Endothelial cell (in vitro differentiated cells): ENCODE measurements around the gene KAZALD1. TPM values are rescaled to one million over a fixed set of nuclear protein-coding genes. Genes with fewer than 3 reads are reported as not detected.
"Not testable (repeated sequence)": the region's sequence is repeated elsewhere in the genome, so short reads cannot be mapped to it uniquely, and the experiment has no call there.

Source experiments
- DNase-seq: peaks from one replicate; pipeline ENCODE4 v3.0.0; 2021; ENCODE audit warnings: low spot score
- H3K27ac Mint-ChIP-seq: one replicate; pipeline ENCODE4 v1.8.0; 2021; ENCODE audit warnings: mixed read lengths, inconsistent platforms; ENCODE audit not compliant: unreplicated experiment
- H3K27me3 Mint-ChIP-seq: one replicate; pipeline ENCODE4 v1.8.0; 2021; ENCODE audit warnings: mild to moderate bottlenecking, moderate library complexity, mixed read lengths, inconsistent platforms; ENCODE audit not compliant: unreplicated experiment
- H3K36me3 Mint-ChIP-seq: one replicate; pipeline ENCODE4 v1.8.0; 2021; ENCODE audit warnings: mild to moderate bottlenecking, low read depth, mixed read lengths, inconsistent platforms; ENCODE audit not compliant: unreplicated experiment
- H3K4me1 Mint-ChIP-seq: one replicate; pipeline ENCODE4 v1.8.0; 2021; ENCODE audit warnings: mild to moderate bottlenecking, mixed read lengths, inconsistent platforms; ENCODE audit not compliant: unreplicated experiment
- H3K4me3 Mint-ChIP-seq: one replicate; pipeline ENCODE4 v1.8.0; 2021; ENCODE audit warnings: mild to moderate bottlenecking, mixed read lengths, inconsistent platforms; ENCODE audit not compliant: unreplicated experiment
- H3K9me3 Mint-ChIP-seq: one replicate; pipeline ENCODE4 v1.8.0; 2021; ENCODE audit warnings: mixed read lengths, inconsistent platforms; ENCODE audit not compliant: unreplicated experiment
- total RNA-seq: library from RNA; stranded (reverse); fragmentation: NEBNext Ultra II Directional; extraction: Animal tissue kit (Norgen Biotek cat#: 25700); gene quantifications from one replicate; pipeline ENCODE4 v1.2.1, GENCODE V29; 2021; ENCODE audit not compliant: unreplicated experiment
- TF ChIP-seq, protein P1 (sequence below): fragments of 200-600 bp; sonication (generic); IDR thresholded peaks from one replicate; pipeline ENCODE4 v1.5.0; 2021; ENCODE audit warnings: antibody characterized with exemption; ENCODE audit not compliant: unreplicated experiment

Gene KAZALD1
- total RNA-seq, 1 donor from 2014 or later = 10.6 TPM

DNA sequence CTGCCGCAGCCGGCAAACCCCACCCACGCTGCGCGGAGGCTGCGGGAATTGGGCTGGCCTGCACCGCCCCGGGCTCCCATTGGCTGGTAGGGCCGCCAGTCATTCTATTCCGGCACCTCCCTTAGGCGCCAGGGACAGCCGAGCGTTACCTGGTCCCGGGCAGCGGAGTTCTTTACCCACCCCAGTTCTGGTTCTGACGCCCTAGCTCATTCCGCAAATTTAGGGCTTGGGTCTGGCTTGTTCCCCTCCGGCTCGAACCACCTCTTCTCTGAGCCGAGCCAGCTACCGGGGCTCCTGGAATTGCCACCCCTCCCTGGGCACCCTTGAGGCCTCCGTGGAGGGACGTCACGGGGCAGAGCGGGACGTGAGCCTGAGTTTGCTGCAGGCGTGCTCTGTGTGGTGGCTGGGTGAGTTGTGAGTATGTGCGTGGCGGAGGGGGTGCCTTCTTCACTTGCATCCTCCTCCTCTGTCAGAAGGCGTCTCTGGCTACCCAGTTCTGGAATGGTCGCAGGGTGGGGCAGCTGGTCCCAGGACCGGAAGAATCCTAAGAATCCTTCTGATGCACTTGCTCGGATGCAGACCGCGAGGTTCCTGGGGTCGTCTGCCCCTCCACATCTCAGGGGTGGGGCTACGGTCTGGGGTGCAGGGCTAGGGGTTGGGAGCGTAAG is 30.5 kb upstream of the KAZALD1 start, which contains the start of the genes PDZD7 and SFXN3:
TSS of gene PDZD7 (minus strand) at position 2 of the 668 bp plus-strand sequence. CDS start 910 bp downstream, outside the sequence.
TSS of gene SFXN3 (plus strand) at position 107 of the 668 bp plus-strand sequence. CDS start 3,461 bp downstream, outside the sequence.
- no peak within 1 kb of the TSS for H3K27ac Mint-ChIP-seq
- H3K4me3 Mint-ChIP-seq = peak within 1 kb of the TSS; percentile 83
- no peaks in the 10 kb centered on the region for H3K9me3 Mint-ChIP-seq
- peak; percentile 92 for DNase-seq
- H3K27me3 Mint-ChIP-seq = peaks cover 19% of the 10 kb centered on the region
- peaks cover 25% of the 10 kb centered on the region for H3K4me1 Mint-ChIP-seq
- TF ChIP-seq, protein P1, sequence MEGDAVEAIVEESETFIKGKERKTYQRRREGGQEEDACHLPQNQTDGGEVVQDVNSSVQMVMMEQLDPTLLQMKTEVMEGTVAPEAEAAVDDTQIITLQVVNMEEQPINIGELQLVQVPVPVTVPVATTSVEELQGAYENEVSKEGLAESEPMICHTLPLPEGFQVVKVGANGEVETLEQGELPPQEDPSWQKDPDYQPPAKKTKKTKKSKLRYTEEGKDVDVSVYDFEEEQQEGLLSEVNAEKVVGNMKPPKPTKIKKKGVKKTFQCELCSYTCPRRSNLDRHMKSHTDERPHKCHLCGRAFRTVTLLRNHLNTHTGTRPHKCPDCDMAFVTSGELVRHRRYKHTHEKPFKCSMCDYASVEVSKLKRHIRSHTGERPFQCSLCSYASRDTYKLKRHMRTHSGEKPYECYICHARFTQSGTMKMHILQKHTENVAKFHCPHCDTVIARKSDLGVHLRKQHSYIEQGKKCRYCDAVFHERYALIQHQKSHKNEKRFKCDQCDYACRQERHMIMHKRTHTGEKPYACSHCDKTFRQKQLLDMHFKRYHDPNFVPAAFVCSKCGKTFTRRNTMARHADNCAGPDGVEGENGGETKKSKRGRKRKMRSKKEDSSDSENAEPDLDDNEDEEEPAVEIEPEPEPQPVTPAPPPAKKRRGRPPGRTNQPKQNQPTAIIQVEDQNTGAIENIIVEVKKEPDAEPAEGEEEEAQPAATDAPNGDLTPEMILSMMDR = no peak
- H3K36me3 Mint-ChIP-seq = peaks cover 8% of the 10 kb centered on the region

DNA sequence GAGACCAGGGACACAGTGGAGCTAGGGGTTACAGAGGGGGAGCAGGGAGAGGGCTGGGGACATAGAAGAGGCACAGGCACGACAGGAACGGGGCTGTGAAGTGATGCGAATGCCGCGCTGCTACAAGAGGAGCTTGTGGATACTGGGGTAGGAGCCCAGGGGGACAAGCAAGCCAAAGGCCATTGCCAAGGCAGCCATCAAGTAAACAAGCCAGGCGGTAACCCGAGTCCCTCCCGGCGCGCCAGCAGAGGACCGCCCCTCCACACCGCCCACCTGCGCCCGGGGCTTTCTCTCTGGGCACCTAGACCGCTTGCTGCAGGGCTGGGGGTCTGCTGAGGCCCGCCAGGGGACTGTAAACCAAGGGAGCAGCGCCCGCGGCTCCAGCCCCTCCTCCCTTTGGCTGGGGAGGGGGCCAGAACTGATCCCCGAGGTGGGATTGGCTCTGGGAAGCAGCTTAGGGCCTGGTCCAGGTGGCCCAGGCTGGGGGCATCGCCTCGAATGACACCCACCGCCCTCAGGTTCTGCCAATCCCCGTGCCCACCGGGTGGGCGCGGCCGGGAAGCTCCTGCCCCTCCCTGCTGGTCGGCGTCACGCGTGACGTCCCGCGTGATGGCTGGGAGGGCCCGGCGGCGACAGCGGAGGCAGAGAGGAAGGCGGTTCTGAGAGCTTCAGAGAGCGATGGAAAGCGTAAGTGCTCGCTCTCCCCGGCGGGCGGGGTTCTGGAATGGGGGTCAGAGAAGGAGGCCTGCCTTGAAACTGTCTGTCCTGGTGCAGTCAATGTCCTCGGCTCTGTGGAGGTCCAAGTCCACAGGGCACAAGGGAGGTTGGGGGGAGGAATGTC is 29.8 kb upstream of the KAZALD1 start:
- peaks cover 19% of the 10 kb centered on the region for H3K27me3 Mint-ChIP-seq
- H3K27ac Mint-ChIP-seq = peak overlapping the region; percentile 65

DNA sequence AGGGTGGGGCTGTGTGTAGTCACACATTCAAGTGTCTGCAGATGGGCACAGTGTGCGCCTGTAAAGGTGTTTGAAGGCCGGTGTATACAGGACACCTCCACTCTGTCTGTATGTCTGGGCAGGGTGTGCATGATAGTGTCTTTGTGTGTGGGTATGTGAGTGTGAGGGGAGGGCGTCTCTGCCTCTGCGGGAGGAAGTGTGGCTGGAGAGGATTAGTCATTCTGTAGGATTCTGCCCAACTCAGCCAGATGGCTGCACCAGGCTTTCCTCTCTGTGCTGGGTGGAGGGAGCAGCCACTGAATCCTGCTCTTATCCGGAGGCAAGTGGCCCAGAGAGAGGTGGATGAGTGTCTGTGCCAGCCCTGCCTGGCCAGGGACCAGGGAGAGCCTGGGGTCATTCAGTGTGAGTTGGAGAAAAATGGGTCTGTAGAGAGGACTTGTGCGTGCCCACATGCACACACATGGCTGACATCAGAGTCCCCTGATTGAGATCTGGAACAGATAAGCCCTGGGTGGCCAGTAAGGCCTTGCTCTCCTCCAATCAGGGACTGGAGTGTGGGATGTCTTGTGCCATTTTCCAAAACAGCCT is 29.1 kb upstream of the KAZALD1 start:
- peak overlapping the region; percentile 89 for H3K4me3 Mint-ChIP-seq
- peak overlapping the region; percentile 65 for H3K27ac Mint-ChIP-seq
- peaks cover 16% of the 10 kb centered on the region for H3K27me3 Mint-ChIP-seq

More for the DNA sequence above, 29.8 kb upstream of the KAZALD1 start:
- TF ChIP-seq, protein P1 = no peak
- H3K4me1 Mint-ChIP-seq = peaks cover 25% of the 10 kb centered on the region
- peaks cover 11% of the 10 kb centered on the region for H3K36me3 Mint-ChIP-seq
- H3K4me3 Mint-ChIP-seq = peak overlapping the region; percentile 89
- DNase-seq = peak; percentile 59
- no peaks in the 10 kb centered on the region for H3K9me3 Mint-ChIP-seq

DNA sequence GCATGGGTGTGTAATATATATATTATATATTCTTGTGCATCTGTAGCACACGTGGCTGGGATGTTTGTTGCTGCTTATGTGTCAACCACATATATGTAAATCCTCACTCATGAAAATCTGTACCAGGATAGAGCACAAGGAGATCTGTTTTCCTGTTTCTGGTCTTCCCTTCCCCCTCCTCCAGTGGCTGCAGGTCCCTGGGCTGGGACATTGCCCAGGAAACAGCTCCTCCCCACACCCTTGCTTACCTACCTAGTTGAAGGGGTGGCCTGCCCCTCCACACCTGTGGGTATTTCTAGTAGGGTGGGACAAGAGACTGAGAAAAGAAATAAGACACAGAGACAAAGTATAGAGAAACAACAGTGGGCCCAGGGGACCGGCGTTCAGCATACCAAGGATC is 28.5 kb upstream of the KAZALD1 start:
- peak overlapping the region; percentile 60 for H3K4me3 Mint-ChIP-seq
- no peak for DNase-seq
- no peak overlapping the region for H3K27ac Mint-ChIP-seq
- TF ChIP-seq, protein P1 = no peak
- H3K36me3 Mint-ChIP-seq = peaks cover 23% of the 10 kb centered on the region
- H3K9me3 Mint-ChIP-seq = no peaks in the 10 kb centered on the region
- H3K27me3 Mint-ChIP-seq = peaks cover 21% of the 10 kb centered on the region
- H3K4me1 Mint-ChIP-seq = peaks cover 29% of the 10 kb centered on the region

More for the DNA sequence above, 29.1 kb upstream of the KAZALD1 start:
- TF ChIP-seq, protein P1 = no peak
- H3K4me1 Mint-ChIP-seq = peaks cover 25% of the 10 kb centered on the region
- peaks cover 19% of the 10 kb centered on the region for H3K36me3 Mint-ChIP-seq
- DNase-seq = peak; percentile 41
- H3K9me3 Mint-ChIP-seq = no peaks in the 10 kb centered on the region

DNA sequence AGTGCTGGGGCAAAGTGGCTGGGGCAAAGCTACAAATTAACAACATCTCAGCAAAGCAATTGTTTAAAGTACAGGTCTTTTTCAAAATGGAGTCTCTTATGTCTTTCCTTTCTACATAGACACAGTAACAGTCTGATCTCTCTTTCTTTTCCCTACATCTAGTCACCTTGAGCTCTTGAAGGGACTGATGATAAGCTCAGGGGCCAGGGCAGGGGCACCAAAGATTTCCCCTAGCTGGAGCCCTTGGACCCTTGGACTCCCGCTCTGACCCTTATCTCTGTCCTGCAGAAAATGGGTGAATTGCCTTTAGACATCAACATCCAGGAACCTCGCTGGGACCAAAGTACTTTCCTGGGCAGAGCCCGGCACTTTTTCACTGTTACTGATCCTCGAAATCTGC is 27.4 kb upstream of the KAZALD1 start:
- not testable (repeated sequence) for H3K27ac Mint-ChIP-seq, DNase-seq, H3K4me3 Mint-ChIP-seq, H3K9me3 Mint-ChIP-seq
- peaks cover 23% of the 10 kb centered on the region for H3K36me3 Mint-ChIP-seq
- H3K27me3 Mint-ChIP-seq = peaks cover 16% of the 10 kb centered on the region
- peaks cover 25% of the 10 kb centered on the region for H3K4me1 Mint-ChIP-seq
